GM19193 (cell line): ENCODE measurements around the gene SRRM2.

Source experiments
- POLR2A ChIP-seq: IDR thresholded peaks from 4 replicates; pipeline ENCODE4 v1.6.1; 2011; ENCODE audit not compliant: insufficient read depth, insufficient read length; ENCODE audit errors: extremely low read depth

The SRRM2 gene

DNA sequence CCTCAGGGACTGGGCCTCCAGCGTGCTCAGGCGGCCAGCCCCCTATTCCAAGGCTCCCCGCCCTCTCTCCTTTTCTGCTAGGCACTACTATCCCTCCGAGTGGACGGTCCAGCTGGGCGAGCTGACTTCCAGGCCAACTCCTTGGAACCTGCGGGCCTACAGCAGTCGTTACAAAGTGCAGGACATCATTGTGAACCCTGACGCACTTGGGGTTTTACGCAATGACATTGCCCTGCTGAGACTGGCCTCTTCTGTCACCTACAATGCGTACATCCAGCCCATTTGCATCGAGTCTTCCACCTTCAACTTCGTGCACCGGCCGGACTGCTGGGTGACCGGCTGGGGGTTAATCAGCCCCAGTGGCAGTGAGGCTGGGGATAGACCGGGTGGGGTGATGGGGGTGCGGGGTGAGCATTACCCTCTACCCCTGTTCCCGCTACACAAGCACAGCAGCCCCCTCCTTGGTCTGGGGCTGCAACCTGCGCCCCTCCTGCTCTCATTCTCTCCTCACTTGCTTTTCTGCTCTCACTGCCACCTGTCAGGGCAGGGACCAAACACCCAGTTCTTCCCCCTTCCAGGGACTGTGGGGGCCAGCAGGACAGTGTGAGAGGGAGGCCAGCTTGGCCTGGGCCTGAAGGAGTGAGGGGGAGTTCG, 46.9 kb downstream of the SRRM2 start:
- no peak for TF ChIP-seq POLR2A

DNA sequence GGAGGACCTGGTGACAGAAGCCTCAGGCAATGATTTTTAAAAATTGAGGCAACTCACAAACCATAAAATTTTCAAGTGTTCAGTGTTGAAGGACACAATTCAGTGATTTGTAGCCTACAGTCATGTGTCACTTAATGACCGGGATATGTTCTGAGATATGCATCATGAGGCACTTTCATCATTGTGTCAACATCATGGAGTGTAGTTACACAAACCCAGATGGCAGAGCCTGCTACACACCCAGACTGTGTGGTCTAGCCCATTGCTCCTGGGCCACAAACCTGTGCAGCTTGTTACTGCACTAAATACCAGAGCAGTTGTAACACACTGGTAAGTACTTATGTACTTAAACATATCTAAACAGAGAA, 47.4 kb downstream of the SRRM2 start:
- no peak for TF ChIP-seq POLR2A

DNA sequence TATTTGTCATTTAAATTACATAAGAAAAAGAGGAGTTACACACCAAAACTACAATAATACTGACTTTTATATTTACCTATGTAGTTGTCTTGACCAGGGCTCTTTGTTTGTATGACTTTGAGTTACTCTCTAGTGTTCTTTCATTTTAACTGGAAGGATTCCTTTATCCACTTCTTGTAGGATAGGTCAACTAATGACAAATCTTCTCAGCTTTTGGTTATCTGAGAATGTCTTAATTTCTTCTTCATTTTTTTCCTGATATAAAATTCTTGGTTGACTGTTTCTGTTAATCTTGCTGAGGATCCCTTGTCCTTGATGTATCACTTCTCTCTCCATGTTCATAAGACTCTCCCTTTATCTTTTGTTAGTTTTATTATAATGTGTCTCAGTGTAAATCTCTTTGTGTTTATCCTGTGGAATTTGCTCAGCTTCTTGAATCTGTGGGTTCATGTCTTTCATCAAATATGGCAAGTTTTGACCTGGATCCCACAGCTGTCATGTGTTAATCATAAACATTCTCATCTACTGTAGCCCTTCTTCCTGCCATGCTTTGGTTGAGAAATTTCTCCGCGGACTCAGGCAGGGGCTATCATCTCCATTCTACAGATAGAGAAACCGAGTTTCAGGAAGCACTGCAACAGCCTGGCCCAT, 51.2 kb downstream of the SRRM2 start:
- no peak for TF ChIP-seq POLR2A

DNA sequence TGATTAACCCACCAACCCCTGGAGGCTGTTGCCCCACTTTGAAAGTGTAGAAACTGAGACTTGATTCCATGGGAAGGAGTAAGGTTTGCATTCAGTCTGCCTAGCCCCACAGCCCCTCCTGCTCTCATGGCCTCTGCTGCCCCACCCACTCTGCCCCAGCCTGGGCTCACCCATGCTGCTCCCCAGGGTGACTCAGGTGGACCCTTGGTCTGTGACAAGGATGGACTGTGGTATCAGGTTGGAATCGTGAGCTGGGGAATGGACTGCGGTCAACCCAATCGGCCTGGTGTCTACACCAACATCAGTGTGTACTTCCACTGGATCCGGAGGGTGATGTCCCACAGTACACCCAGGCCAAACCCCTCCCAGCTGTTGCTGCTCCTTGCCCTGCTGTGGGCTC, 52.3 kb downstream of the SRRM2 start:
- TF ChIP-seq POLR2A, result no peak

DNA sequence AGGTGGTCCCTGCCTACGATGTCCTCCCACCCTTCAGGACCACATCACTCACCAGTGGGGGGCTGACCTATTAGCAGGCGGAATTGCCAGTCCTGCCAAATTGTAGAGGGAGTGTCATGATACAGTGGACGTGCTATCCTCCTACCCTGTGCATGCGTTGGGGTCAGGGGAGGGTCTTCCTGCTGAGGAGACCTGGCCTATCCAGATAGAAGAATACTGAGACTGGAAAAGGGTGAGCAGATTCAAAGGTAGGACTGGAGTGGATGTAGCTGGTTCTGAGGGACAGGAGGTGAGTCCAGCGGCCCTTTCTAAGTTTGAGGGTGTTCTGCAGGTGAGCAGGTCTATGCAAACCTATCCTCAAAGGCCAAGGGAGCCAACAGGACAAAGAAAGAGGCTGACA, 53.8 kb downstream of the SRRM2 start:
- TF ChIP-seq POLR2A, result no peak

DNA sequence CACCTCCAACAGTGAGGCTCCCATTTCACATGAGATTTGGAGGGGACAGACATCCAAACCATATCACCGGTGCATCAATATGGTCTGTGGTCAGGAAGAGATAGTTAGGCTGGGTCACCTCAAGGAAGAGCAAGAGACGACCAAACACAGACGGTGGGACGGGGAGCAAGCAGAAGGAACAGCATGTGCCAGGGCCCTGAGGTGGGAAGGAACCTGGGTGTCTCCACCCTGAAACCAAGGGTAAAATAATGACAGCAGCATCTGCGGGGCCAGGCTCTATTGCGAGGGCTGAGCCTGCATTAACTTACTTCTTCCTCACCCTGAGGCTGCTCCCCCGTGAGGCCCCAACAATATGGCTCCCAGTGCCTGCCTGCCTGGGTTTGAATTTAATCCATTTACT, 55.7 kb downstream of the SRRM2 start:
- TF ChIP-seq POLR2A, result no peak

DNA sequence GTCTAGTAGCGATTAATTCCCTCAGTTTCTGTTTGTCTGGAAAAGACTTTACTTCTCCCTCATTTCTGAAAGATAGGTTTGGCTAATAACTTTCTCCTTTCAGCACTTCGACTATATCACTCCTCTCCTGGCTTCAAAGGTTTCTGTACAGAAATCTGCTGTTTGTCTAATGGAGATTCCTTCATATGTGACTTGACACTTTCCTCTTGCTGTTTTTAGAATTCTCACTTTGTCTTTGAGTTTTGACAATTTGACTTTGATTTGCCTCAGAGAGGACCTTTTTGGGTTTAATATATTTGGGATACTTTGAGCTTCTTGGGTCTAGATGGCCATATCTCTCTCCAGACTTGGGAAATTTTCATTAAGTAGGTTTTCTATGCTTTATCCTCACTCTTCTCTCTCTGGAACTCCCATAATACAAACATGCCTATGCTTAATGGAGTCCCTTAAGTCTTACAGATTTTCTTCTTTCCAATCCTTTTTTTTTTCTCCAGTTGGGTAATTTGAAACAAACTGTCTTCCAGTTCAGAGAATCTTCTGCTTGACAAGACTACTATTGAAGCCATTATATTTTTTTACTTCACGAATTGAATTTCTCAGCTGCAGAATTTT, 56.8 kb downstream of the SRRM2 start:
- TF ChIP-seq POLR2A, result no peak

DNA sequence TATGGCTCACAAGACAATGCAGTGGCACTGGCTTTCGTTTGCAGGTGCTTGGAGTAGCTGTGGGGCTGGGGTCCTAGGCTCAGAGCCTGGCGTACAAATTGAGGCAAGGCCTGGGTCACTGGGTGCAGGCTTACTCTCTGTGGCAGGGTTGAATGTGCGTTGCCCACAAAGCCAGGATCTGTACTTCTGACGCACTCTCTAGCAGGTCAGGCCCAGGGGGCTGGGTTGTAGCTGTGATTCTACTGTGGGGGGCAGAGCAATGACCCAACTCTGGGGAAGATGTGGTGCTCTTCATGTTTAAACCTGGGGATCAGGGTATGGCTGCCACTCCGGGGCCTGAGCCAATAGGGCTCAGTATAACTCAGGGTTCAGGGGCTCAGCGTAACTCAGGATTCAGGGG, 58.2 kb downstream of the SRRM2 start:
- no peak for TF ChIP-seq POLR2A

DNA sequence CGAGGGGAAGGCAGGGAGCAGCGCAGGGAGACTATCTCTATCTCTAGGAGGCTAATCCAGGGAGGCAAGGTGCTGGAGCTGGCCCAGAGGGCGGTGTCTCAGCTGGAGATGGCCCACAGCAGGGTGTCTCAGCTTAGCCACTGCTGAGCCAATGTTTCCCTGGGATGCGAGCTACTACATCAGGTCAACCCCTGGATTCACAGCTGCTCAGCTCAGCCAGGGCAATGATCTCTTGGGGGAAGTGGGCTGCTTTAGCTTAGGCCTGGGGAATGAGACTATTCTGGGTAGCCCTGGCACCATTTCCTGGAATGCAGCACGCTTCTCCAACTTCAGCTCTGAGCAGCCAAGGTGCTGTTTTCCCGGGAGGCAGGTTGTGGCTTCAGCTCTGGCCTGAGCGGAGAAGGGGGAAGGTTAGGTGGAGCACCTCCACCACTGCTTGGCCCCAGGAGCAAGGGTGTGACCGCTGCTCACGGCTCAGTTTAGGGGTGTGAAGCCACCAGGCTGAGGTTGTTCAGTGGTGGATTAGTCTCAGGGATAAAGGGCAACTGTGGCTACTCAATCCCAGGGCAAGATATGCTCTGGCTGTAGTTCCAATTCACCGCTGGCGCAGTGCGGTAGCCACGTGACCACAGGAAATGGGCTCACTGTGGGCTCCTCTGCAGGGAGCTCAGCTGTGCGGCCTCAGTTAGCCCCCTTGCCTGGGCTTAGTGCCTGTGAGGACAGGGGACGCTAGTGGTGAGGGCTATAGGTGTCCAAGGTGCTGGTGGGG, 59.4 kb downstream of the SRRM2 start:
- TF ChIP-seq POLR2A, result no peak

DNA sequence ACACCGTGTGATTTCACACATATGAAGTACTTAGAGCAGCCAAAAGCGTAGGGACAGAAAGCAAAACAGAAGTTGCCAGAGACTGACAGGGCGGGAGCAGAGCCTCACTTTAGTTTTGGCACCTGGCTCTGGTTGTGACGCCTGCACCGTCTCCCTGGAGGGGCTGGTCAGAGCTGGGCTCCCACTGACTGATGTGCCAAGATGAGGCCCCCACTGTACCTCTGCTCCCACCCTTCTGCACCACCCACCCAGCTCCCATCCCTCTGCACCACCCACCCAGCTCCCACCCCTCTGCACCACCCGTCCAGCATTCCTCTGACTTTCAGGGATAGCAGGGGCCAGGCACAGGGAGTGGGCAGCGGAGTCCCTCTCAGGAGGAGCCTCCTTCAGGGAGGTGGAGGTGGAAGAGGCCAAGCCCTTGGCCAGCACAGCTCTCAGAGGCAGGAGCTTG, 61.4 kb downstream of the SRRM2 start:
- no peak for TF ChIP-seq POLR2A

DNA sequence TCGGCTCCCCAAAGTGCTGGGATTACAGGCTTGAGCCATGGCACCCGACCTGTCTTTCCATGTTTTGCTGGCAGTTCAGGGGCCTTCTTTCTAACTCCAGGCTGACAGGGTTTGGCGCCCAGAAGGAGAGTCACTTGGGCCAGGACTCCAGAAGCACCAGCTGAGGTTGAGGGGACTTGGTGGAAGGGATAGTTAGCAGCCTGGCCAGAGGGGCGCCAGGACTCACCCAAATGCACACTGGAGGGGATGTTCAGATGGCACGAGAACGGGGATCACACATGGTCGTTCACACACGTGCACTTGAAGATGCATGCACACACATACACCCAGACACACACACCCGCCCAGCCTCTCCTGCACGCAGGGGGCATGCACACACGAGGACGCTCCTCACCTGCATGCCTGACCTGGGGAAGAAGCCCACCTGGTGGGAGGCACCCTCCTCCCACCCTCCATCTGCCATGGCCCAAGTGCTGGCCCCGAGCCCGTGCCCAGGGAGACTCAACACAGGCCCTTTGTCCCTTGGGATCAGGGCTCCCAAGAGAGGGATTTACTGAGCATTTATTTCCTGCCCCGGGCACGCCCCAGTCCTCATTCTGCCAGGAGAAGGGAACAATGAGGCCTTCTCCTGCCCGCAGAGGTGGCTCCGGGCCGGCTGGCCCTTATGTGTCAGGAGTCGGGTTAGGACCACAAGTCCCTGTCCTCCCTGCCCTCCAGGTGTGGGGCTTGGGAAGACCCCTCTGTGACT, 62.3 kb downstream of the SRRM2 start:
- no peak for TF ChIP-seq POLR2A

DNA sequence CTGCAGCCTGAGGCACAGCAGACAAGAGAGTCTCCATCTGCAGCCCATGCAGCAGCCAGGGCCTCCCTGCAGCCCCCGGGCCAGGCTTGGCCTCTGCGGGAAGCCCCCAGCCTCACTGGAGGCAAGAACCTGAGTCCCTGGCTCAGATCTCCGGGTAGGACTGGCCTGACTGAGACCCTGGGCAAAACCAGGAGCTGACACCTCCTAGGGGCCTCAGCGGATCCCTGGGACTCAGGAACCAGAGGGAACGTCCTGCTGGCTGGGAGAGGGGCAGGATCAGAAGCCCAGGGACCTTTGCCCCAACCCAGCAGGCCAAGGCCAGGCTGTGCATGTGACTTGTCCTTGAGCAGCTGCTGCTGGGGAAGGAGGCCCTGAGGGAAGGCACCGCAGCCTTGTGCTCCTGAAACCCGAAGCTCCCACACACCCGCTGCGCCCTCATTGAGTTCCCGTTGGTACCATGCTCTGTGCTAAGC, 62.9 kb downstream of the SRRM2 start:
- TF ChIP-seq POLR2A, result no peak

DNA sequence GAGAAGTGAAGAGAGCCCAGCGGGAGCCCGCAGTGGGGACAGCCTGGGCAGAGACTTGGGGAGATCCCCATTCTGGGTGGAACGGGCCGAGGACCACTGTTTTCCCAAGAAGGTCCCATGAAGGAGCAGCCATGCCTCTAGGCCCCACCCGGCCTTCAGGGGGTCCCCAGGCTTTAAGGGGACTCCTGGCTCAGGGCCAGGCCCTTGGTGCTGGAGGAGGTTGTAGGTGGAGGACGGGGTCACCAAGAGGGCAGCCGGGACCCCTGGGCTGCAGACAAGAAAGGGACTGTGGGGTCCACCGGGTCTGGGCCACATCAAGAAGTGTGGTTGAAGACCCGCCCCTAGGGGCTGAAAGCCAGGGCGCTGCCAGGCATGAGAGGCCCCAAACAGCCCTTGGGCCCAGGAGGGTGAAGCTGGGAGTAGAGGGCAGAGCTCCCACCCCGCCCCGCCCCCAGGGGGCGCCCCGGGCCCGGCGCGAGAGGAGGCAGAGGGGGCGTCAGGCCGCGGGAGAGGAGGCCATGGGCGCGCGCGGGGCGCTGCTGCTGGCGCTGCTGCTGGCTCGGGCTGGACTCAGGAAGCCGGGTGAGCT, 64.4 kb downstream of the SRRM2 start, which contains the start of gene PRSS21:
Gene PRSS21 (plus strand): TSS at position 487 of the 589 bp plus-strand sequence. CDS start 32 bp downstream, at position 519.
- no peak for TF ChIP-seq POLR2A
